SHP77 (cell line): ENCODE results near the gene PEX11B.

ENCODE experiments used
- DNase-seq, 2 experiments: peaks; one replicate each; lab custom pipeline; 2025; lab: John Stamatoyannopoulos, UW

PEX11B gene, protein sequence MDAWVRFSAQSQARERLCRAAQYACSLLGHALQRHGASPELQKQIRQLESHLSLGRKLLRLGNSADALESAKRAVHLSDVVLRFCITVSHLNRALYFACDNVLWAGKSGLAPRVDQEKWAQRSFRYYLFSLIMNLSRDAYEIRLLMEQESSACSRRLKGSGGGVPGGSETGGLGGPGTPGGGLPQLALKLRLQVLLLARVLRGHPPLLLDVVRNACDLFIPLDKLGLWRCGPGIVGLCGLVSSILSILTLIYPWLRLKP

DNA sequence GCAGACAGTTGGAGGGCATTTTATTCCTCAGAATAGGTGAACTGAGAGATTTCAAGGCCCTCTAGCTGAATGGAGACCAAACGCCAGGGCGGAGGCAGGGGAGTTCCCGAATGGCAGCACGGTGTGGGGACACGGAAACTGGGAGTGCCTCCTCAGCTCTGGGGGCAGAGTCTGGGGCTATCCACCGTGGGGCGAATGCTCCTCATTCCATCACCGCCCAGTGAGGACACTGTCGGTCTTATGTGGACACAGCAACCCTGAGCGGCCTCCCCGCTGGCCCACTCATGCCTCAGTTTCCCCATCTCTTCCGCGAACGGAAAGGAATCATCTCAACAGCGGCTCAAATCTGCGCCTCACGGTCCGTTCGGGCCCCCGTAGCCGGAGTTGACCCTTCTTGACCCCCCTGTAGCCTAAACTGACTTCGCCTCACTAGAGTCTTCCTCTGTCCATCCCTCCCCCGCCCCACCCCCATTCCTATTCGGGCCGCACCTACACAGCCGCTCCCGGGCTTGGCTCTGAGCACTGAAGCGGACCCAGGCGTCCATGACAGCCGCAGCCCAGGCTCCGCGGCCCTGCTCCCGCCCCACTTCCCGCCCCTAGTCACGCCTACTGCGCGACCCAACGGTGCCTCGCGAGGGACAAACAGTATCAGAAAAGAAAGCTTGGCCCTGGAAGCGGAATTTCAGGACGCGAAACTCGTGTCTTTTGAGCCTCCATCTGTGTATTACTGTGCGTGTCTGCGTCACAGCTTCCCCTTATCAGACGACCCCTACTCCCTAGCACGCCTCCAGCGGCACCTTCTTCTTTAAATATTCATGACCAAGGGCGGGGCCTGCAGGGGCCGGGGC, at the start of gene PEX11B:
PEX11B (minus strand) TSS at position 574 of the 848 bp plus-strand sequence; CDS start at position 545, 29 bp downstream.
- DNase-seq = peak; percentile 84 to 86

DNA sequence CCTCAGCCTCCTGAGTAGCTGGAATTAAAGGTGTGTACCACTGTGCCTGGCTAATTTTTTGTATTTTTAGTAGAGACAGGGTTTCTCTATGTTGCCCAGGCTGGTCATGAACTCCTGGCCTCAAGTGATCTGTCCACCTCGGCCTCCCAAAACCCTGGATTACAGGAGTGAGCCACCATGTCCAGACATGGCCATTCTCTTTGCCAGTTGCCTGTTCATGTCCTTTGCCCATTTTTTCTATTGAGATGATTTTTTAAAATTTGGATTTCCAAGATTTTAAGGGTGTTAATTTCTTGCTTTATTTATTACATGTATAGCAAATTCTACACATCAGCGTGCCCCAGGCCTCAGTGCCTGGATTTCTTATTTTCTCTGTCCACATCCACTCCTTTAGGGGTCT, 48.8 kb upstream of the PEX11B start:
- no peak for DNase-seq

DNA sequence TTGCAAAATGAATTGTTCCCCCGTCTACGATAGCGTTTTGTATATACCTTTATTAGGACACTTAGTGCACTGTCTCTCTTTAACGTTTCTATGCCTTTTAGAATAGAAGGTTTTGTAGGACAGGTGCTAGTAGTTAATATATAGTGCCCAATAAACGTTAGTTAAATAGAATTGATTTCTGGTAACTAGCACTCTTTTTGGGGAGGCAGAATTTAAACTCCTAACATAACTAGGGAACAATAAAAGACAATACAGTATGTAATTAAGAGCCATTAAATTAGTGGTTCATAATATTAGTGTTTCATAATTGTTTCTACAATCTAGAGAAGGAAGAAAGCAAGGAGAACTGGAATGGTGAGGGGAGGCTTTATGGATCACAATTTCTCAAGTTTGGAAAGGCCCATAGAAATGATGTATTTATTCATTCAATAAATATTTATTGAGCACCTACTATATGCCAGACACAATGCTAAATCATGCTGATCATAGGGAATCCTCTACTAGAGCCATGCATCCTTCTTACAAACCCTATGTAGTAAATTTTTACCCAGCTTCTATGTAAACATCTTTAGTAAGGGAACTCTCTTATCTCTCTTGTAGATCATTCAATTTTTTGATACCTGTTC, 46.7 kb upstream of the PEX11B start:
- no peak for DNase-seq

DNA sequence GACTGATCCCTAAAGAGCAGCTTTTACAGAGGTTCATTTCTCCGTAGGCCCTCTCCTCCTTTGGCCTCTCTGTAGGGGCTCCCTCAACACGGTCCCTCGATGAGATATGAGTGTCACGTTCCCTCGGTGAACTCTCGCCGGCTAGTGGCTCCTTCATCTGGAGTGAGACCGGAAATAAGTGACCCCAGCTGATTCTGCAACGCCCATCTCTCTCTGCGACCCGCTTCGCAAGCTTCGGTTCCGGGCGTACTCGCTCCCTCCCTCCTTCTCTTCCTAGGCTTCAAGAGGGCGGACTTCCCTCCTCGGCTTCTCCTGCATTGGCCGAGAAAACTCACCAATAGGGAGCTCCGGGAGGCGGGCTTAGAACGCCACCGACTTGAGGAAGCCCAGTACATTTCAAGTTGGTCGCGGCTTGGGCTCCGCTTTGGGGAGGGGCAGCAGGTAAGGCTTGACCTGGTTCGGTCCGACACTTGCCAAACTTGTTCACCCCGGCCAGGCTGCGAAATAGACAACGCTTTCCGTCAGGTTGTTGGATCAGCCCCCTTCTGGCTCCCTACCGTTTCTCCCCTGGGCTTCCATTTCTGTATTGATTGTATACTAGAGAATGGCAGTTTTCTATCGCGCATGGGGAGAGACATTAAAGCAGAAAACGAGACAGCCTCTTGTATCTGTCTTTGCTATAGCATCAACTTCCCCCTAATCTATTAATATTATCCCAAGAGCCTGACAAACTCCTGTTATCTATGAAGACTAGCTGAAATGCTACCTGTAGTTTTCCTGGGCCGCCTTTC, 46.0 kb upstream of the PEX11B start, which contains the start of the genes ANKRD34A and POLR3GL:
ANKRD34A (minus strand) TSS at position 248 of the 791 bp plus-strand sequence. CDS start 2,816 bp downstream, outside the sequence.
POLR3GL (plus strand) TSS at position 363 of the 791 bp plus-strand sequence. CDS start 10,176 bp downstream, outside the sequence.
- DNase-seq = peak; percentile 100

DNA sequence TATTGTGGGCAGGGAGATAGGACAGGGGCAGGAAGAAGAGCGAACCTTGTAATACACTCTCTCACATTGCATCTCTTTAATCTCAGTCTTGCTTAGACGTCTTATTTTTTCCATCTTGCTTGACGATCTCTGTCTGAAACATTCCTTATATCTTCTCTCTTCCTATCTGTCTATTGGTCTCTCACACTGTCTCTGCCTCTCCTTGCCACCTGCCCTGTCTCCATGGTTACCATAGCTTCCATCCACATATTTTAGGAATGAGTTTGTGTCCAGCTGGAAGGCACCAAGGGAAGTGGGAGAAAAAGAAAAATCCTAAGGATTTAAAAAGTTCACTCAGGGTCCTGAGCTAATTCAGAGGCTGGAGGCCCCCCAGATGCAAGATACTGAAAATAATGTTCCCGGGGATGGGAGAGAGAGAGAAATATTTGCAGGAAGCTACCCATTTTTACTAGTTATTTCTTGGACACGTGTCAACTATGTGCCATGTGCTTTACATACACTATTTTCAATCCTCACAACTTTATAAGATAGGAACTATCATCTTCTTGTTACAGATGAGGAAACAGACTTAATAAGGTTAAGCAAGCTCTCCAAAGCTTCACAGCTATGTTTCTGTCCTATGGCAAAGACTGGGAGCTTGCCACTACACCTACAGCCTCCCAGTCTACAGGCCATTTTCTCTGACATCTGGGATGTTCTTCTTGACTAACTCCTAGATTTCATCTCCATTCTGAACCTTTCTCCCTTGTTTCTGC, 44.9 kb upstream of the PEX11B start:
- DNase-seq = peak; percentile 75 to 83

DNA sequence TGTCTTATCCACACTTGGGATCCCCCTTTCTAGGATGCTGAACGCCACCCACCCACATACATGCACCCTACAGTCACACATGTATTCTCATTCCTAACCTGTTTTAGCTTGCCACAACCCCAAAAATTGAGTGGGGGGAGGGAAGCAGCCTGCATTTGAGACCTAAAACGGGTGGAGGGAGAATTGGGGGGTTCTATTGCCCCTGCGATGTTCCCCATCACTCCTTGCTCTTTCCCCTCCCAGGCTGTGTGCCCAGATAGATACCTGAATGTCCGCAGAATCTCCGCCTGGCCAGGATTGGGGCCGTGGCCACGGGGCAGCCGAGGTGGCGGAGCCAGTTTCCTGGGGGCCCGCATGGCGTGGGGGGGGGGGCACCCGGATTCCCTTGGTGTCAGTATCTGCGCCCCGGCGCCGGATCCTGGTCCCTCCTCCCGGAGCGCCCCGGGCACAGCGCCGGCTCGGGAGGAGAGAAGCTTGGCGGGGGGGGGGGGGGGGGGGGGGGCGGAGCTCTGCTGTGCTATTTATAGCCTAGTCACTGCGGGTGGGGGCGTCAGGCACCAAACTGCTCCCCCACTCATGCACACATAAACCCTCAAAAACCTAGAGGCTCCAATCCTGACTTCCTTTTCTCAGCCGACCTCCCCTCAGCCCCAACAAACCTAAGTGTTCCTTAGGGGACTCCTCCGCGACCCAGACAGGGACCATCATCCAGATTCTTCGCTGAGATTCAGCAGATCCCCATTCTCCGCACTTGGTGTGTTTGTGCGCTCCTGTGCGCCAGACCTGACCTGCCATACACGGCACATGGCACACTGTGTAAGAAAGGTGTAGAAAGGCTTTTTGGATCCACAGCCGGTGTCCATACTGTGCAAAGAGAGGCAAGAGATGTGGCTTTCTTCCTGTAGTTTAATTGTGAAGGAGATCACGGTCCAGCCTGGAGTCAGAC, 43.9 kb upstream of the PEX11B start:
- DNase-seq = peak; percentile 41 to 58

DNA sequence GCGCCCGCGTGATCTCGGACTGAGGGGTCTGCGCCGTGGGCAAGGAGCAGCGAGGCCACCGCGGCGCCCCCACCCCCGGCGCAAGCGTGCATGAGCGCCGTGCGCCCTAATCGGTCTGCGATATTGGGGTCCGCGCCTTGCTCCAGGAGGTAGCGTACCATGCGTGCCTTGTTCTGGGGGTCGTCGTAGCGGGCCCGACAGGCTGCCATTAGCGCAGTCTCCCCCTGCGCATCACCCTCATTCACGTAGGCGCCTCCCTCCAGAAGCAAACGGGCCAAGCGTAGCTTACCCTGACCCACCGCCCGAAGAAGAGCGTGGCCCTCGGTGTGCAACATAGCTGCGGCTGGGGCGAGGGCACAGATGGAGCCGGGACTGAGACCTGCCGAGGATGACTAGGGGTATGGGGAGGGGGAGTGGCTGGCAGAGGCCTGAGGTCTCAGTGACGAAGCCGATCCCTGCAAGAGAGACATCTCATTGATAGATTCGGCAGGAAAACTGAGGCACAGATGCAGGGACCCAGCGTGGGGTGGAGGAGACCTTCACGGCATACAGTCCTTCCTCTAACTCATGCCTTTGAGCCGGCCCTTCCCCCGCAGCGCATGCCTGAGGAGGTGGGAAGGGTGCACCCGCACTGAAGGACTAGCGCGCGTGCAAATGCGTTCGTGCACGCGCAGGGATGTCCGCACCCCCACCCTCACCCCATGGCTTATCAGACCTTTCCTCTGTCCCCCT, 43.1 kb upstream of the PEX11B start:
- DNase-seq = peak; percentile 35 to 57

DNA sequence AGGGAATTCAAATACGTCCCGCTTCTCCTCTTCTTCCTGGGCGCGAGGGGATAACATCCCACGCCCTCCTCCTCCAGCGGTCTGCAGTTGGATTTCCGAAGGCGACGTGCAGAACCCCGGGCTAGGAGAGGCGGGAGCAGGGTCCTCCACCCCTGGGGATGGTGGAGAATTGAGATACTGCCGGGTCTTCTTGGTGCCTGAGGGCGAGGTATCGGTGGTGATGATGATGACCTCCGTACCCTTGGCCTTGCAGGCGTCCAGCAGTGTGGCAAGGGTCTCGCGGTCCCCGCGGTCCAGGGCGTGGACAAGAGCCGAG, 42.5 kb upstream of the PEX11B start:
- DNase-seq = peak in 1 of 2 experiments; percentile 31

DNA sequence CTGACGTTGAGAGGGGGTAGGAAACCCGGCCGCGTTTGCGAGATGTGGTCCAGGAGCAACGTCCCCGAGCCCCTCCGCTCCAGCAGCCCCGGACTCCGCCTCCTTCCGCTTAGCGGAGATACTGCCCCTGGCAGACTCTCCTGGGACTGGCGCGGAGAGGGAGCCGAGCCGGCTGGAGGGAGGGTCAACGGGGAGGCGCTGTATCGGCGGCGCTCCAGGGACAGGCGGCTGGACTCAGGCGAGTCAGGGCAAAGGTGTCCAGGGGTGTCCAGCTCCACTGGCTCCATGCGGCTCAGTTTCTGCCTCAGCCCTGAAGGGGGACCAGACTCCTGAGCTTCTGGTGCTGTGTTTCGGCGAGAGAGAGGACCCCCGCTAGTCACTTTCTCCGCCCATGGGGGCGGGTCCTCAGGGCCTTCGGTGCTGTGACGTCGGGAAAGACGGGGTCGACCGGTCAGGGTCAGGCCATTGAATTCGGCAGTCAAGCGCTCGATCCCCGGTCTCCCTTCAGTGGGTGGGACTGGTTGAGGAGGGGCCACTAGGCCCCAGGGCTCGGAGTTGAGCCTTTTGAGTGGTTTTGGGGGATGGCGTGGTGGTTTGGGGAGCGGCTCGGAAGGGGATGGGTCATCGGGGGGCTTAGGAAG, 42.1 kb upstream of the PEX11B start:
- peak; percentile 91 to 92 for DNase-seq

DNA sequence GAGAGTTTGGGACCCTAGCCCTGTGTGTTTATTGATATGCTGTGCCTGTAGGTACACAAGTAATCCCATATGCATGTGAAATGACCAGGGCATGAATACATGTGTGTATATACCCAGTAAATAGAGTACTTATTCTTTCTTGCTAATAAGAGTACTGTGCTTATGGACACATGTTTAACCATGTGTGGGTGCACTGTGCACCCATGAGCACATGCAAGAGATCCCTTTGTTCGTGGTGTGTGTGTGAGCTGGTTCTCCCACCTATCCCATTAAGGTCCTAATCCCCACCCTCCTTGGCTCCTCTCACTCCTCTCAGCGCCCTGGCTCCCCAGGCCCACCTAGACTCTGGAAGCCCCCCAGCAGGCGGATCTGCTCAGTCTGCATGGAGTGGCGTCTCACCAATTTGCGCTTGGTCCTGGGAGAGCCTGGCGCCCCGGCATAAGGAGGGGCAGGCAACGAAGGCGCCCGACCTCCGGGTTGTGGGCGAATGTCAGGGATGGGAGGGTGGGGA, 41.5 kb upstream of the PEX11B start:
- peak in 1 of 2 experiments; percentile 37 for DNase-seq

DNA sequence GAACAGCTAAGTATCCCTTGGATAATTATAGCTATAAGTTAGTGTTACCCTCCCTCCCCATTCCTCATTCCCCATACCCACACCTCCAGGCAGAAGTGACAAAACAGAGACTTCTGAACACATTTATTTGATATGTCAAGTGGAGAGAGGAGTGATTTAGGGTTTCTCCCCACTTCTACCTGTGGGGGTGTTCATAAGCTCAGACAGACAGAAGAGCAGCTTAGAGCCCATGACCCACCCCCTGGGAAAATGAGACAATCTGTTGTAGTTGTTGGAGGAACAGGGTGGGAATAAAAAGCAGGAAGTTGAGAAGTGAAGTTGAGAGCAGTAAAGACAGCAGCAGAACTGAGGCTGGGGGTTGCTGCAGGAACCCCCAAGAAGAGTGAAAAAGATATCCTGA, 40.8 kb upstream of the PEX11B start:
- no peak for DNase-seq

DNA sequence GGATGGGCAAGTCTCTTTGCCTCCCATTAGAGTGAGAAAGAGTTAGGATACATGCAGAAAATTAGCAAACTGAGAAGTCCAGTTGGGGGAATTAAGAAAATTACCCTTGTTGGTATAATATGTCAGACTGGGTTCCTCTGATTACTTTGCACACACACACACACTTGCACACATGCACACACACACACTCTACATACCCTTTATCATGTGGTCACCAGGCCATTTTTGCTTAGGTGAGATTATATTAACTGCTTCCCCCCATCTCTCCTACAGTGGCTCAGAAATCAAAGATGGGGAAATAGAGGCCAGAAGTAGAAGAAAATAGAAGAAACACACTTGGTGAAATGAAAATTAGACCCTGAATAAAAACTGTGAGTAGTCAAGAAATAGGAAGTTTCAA, 40.2 kb upstream of the PEX11B start:
- DNase-seq = no peak

DNA sequence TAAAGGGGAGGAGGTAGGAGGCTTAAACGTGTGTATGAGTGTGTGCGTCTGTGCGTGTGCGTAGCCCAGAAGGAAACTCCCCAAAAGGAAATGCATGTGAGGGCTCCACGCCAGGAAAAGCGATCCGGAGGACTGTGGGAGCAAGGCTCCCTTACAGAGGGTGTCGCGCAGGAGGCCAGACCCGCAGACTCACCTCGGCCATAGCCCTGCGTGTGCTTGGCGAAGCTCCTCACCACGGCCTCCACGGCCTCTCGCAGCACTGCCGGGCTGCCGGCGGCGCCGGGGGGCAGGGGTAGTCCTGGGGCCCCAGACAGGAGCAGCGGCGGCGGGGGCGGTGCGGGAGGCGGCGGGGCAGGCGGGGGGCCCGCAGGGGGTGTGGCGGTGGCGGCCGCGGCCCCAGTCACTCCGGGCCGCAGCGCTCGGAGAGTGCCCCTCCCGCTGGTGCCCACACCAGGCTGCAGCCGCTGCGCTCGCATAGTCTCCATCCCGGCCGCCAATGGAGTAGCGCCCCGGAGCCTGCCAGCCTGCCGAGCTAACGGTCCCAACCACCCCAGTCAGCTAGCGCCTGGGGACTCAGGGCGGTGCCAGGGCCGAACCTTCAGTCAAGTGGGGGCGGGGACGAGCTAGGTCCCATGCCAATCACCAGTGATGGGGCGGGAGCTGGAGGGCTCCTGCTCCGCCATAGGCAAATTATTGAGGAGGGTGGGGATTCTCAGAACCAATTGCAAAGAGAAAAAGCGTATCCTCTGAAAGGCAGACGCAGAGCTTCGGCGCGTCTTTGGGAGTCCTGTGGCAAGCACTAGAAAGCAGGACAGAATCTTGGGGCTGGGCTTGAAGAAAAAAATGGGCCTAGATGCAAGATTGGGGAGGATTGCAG, 39.2 kb upstream of the PEX11B start, which contains the start of gene LIX1L:
LIX1L (minus strand) TSS at position 575 of the 877 bp plus-strand sequence; CDS start at position 485, 90 bp downstream.
- DNase-seq = peak; percentile 99 to 100

DNA sequence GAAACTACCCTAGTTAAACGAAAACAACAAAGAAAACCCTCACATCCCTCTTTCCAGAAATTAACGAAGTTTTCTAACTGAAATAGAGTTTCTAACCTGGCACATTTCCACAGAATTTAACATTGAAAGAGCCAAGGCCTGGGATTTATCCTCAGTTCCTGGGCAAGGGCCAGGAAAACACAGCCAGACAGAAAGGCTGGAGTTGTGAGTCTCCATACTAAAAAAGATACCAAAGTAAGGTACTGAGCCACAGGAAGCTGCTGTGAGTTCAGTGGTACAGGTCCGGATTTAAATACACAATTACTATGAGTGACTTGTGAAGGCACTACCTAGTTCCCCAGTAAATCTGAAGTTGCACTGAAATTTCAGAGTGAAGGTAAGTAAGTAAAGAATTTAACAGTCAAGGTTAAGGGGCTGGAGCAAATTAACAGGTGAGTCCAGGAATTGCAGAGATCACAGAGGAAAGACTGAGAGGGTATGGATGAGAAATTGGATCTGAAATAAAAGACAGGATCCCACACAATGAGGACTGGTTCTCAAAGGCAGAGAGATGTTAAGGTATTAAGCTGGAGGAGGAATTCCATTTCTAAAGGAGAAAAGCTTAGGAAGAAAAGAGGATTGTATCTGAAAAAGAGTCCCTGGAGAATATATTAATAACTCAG, 38.4 kb upstream of the PEX11B start:
- DNase-seq = peak in 1 of 2 experiments; percentile 17

DNA sequence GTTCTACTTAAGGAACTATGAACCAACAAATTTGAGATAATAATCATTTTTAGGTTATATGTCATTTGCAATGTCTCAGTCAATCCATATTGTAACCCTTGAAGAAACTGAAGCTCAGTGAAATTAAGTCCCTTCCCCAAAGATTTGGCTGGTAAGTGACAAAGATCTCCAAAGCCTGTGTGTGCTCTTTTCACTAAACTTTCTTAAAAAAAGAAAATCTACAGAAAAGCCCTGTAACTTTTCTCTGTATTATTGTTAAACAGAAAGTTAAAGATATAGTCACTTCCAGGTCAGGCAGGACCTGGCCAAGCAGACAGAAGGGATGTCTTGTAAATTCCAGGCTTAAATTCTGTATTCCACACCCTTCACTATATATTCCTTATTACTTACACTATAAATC, 37.8 kb upstream of the PEX11B start:
- DNase-seq = no peak

DNA sequence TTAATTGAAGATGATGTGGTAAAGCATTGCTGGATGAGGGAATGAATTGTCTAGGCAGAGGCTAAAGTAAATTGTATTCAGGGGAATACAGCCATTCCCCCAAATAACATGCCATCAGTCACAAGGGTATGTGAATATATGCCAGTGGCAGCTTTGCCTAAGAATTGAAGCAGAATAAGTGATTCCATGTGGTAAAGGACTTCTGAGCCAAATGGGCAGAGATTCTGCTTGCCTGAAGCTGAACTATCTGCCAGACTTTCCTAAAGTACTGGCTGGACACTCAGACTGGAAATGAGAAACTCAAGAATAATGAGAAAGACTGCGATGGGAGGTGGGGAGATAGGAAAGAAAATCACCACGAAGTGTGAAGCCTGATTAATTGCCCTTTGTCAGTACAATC, 36.9 kb upstream of the PEX11B start:
- no peak for DNase-seq

DNA sequence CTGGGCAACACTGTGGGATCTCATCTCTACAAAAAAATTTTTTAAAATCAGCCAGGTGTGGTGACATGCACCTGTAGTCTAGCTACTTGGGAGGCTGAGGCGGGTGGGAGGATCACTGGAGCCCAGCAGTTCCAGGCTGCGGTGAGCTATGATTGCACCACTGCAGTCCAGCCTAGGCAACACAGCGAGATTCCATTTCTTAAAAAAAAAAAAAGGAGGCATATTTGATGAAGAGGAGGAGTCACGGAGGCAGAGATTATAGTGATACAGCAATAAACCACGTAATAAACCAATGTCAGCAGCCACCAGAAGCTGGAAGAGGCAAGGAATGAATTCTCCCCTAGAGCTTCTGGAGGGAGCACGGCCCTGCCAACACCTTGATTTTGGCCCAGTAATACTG, 35.3 kb upstream of the PEX11B start:
- no peak for DNase-seq
